ENCODE data around the gene AFMID. TPM values are rescaled to one million over a fixed set of nuclear protein-coding genes. Genes with fewer than 3 reads are reported as not detected.

The AFMID gene
- total and polyA plus RNA-seq, 9 of the 15 experiments (the other 6 are each of a cell fraction or from before 2014, with no cell fraction given) = 62.1 to 188 (median 74.4) TPM

- no peak for TF ChIP-seq ZNF518B (CRISPR knock-in tag; IDR thresholded peaks at IDR 0.05)
- TF ChIP-seq SUPT5H (IDR thresholded peaks at IDR 0.05) = 0 out of 2 replicates have a peak, but pooled peaks have one; percentile 29
- TF ChIP-seq ZNF134 (CRISPR knock-in tag; conservative IDR thresholded peaks at IDR 0.05) = no peak
- no peak for TF ChIP-seq ZKSCAN1 (IDR thresholded peaks at IDR 0.05; ENCODE audit: low read depth, low read length)
- TF ChIP-seq ARID1B (IDR thresholded peaks at IDR 0.05) = no peak
These were observed 11.6 kb upstream of the AFMID start (continued) for GRCh38 chr17:78175643-78175981.

- peaks cover 8% of the 10 kb centered on the region; the same call in 1 of the 2 replicates for H4K20me1 ChIP-seq (replicated peaks; ENCODE audit: control insufficient read depth, insufficient read depth, low read length)
- H3K36me3 ChIP-seq (ENCODE audit: control insufficient read depth, insufficient read depth, low read length) = peaks cover 95% of the 10 kb centered on the region; the same call in 2 of the 3 replicates
- H3K4me3 ChIP-seq = no peak overlapping the region
- peak overlapping the region; percentile 31; the same call in 1 of the 3 replicates for H3K27ac ChIP-seq (ENCODE audit: extremely low read depth, low read depth, low read length)
- H3K4me2 ChIP-seq (ENCODE audit: insufficient read depth, low read length) = no peak overlapping the region
- no peak overlapping the region for H2AFZ ChIP-seq (ENCODE audit: low read depth, low read length)
- peak; percentile 90 for ATAC-seq
- ChIA-PET CTCF (ENCODE audit: low intra/inter-chr PET ratio) (interaction anchor here (0.7 to 2.6 kb wide), 4 partner anchors 62 to 157 kb away, joined by 3 to 34 read pairs (median 4); no protein-coding TSS in a partner anchor), POLR2A (interaction anchor here (0.6 to 3.7 kb wide), 12 partner anchors 8 to 137 kb away, joined by 3 to 27 read pairs (median 5); partner anchors contain the start of genes AFMID, TK1 and TMC6)
- H3K9me1 ChIP-seq (ENCODE audit: control insufficient read depth, insufficient read depth, low read length) = no peaks in the 10 kb centered on the region
- peak overlapping the region in 1 of 2 experiments; percentile 26; a peak in 1 of 4 replicates for H3K9ac ChIP-seq (ENCODE audit: insufficient read depth in 1 of 2, low read depth in 2 of 2, low read length in 2 of 2)
- intact Hi-C loops (cut with micrococcal nuclease) (loop anchor here (1.0 to 5.0 kb wide), 2 partner anchors 34 to 64 kb away; no protein-coding TSS in a partner anchor), in situ Hi-C loops (cut with MboI) (no loop called here)
- peaks cover 4% of the 10 kb centered on the region; the same call in 1 of the 3 replicates for H3K79me2 ChIP-seq (ENCODE audit: control insufficient read depth, insufficient read depth, low read length)
- peaks cover 7 to 43% of the 10 kb centered on the region in 2 experiments for H3K4me1 ChIP-seq (replicated peaks in 1 of 2; ENCODE audit: control insufficient read depth in 2 of 2, insufficient read depth in 2 of 2, low read length in 2 of 2)
- DNase-seq (ENCODE audit: extremely low read depth in 1 of 4, low spot score in 3 of 4) = peak; percentile 71 to 86 (median 76)
- peak; percentile 85 for FAIRE-seq
- no peaks in the 10 kb centered on the region for H3K9me3 ChIP-seq (replicated peaks; ENCODE audit: control insufficient read depth, insufficient read depth, low read depth, low read length)
- no peaks in the 10 kb centered on the region for H3K27me3 ChIP-seq (ENCODE audit: control insufficient read depth in 2 of 2, insufficient read depth in 2 of 2, low read length in 2 of 2)
- WGBS (ENCODE audit: insufficient coverage, low coverage, missing lambda C conversion rate) = 6% methylated on average over 12 of the region's 14 CpGs
- BruUV-seq (replicated peaks) = no TSS peak
- no peak for TF ChIP-seq RBBP5 (IDR thresholded peaks at IDR 0.05; ENCODE audit: borderline replicate concordance, insufficient read depth, low read length, poor library complexity, severe bottlenecking)
- no peak for TF ChIP-seq PCBP2 (IDR thresholded peaks at IDR 0.05; ENCODE audit: low read depth, low read length, poor library complexity, severe bottlenecking)
- TF ChIP-seq ZHX1 (conservative IDR thresholded peaks at IDR 0.05; ENCODE audit: low read length) = no peak
- TF ChIP-seq HMG20A (CRISPR knock-in tag; conservative IDR thresholded peaks at IDR 0.05) = no peak
- TF ChIP-seq CREBBP (IDR thresholded peaks at IDR 0.05; ENCODE audit: low read depth, low read length) = no peak
- no peak for TF ChIP-seq HDAC3 (IDR thresholded peaks at IDR 0.05; ENCODE audit: borderline replicate concordance, partially characterized antibody)
- TF ChIP-seq IFI16 (CRISPR knock-in tag; IDR thresholded peaks at IDR 0.05) = no peak
- peak; percentile 51 for TF ChIP-seq JUND (IDR thresholded peaks at IDR 0.05; ENCODE audit: borderline replicate concordance, low read depth, low read length)
- no peak for TF ChIP-seq JUND (tag; IDR thresholded peaks at IDR 0.05; ENCODE audit: borderline replicate concordance, low read depth, low read length)
- no peak for TF ChIP-seq TAF15 (IDR thresholded peaks at IDR 0.05; ENCODE audit: low read depth, low read length)
These were observed 10.6 kb upstream of the AFMID start for GRCh38 chr17:78176548-78177025.
